DOHH2 (cell line): Measurements from ENCODE around the gene TNFAIP8L3.

Experiments
- CTCF ChIP-seq: fragments of 200-600 bp; sonication (generic); IDR thresholded peaks from one replicate; pipeline ENCODE4 v1.5.1; 2014; ENCODE audit warnings: antibody characterized with exemption, mild to moderate bottlenecking, low read depth, low read length; ENCODE audit not compliant: poor library complexity, severe bottlenecking
- EZH2phosphoT487 ChIP-seq: fragments of 200-600 bp; sonication (generic); IDR thresholded peaks from 2 replicates; pipeline ENCODE4 v1.6.1; 2017; ENCODE audit warnings: borderline replicate concordance, mild to moderate bottlenecking, antibody characterized with exemption, low read length, moderate library complexity, mixed read lengths

GRCh38 chr15:51082246-51082645 lies 12.5 kb downstream of the TNFAIP8L3 start:
- TF ChIP-seq EZH2phosphoT487, result no peak
- no peak for TF ChIP-seq CTCF
